Effector CD8-positive, alpha-beta T cell (primary cell): ENCODE measurements around the gene GAB4.

Experiments
- DNase-seq: peaks from one replicate; lab custom pipeline; 2025; lab: John Stamatoyannopoulos, UW

GAB4 gene

GRCh38 chr22:16914006-16914405 is 94.0 kb downstream of the GAB4 start:
- no peak for DNase-seq

GRCh38 chr22:16912281-16912680 is 95.7 kb downstream of the GAB4 start:
- DNase-seq: no peak
